Measurements from ENCODE around the gene OR7D2. TPM values are rescaled to one million over a fixed set of nuclear protein-coding genes. Genes with fewer than 3 reads are reported as not detected.

Gene OR7D2
- not detected for polyA plus RNA-seq (2013, experiment 1 of 4)
- 0.05 TPM for polyA plus RNA-seq (2013, experiment 2 of 4)
- polyA plus RNA-seq (2013, experiment 3 of 4) = not detected
- 0.12 TPM for polyA plus RNA-seq (2013, experiment 4 of 4)

- Histone ChIP-seq H3K27me3 (ENCODE audit: control insufficient read depth, insufficient read depth, low read length, poor library complexity, severe bottlenecking) (no peaks in the 10 kb centered on the region), H3K4me3 (ENCODE audit: insufficient read depth, low read depth, low read length) (no peak within 1 kb of the TSS), H3K4me1 (ENCODE audit: control insufficient read depth, insufficient read depth, low read length) (no peaks in the 10 kb centered on the region), H3K27ac (ENCODE audit: insufficient read depth, low read depth, low read length, poor library complexity, severe bottlenecking) (no peak within 1 kb of the TSS), H3K36me3 (ENCODE audit: control insufficient read depth, insufficient read depth, low read length) (no peaks in the 10 kb centered on the region), H3K9me3 (ENCODE audit: control insufficient read depth, low read length) (no peaks in the 10 kb centered on the region)
- WGBS, 2 experiments = 65% methylated on average over 4 of the region's 4 CpGs
Observed at GRCh38 chr19:9178901-9179300, at the start of gene OR7D2. Gene OR7D2, plus strand, starts transcription at chr19:9178979. Its CDS starts 6,803 bp downstream, at chr19:9185782.

GRCh38 chr19:9130965-9131364 lies 47.8 kb upstream of the OR7D2 start:
- no peaks in the 10 kb centered on the region for H3K36me3 ChIP-seq (ENCODE audit: control insufficient read depth, insufficient read depth, low read length)
- H3K27ac ChIP-seq (ENCODE audit: insufficient read depth, low read depth, low read length, poor library complexity, severe bottlenecking) = no peak overlapping the region
- no peak overlapping the region for H3K4me3 ChIP-seq (ENCODE audit: insufficient read depth, low read depth, low read length)
- H3K27me3 ChIP-seq (ENCODE audit: control insufficient read depth, insufficient read depth, low read length, poor library complexity, severe bottlenecking) = no peaks in the 10 kb centered on the region
- H3K9me3 ChIP-seq (ENCODE audit: control insufficient read depth, low read length) = no peaks in the 10 kb centered on the region
- no peaks in the 10 kb centered on the region for H3K4me1 ChIP-seq (ENCODE audit: control insufficient read depth, insufficient read depth, low read length)
- 77 to 88% methylated on average over 1 of the region's 1 CpG for WGBS, 2 experiments

GRCh38 chr19:9132422-9132821 lies 46.4 kb upstream of the OR7D2 start:
- no peak overlapping the region for H3K4me3 ChIP-seq (ENCODE audit: insufficient read depth, low read depth, low read length)
- no peaks in the 10 kb centered on the region for H3K27me3 ChIP-seq (ENCODE audit: control insufficient read depth, insufficient read depth, low read length, poor library complexity, severe bottlenecking)
- no peak overlapping the region for H3K27ac ChIP-seq (ENCODE audit: insufficient read depth, low read depth, low read length, poor library complexity, severe bottlenecking)
- H3K9me3 ChIP-seq (ENCODE audit: control insufficient read depth, low read length) = no peaks in the 10 kb centered on the region
- 72 to 73% methylated on average over 5 of the region's 5 CpGs for WGBS, 2 experiments
- H3K36me3 ChIP-seq (ENCODE audit: control insufficient read depth, insufficient read depth, low read length) = no peaks in the 10 kb centered on the region
- H3K4me1 ChIP-seq (ENCODE audit: control insufficient read depth, insufficient read depth, low read length) = no peaks in the 10 kb centered on the region

- H3K27me3 ChIP-seq (ENCODE audit: control insufficient read depth, insufficient read depth, low read length, poor library complexity, severe bottlenecking) = no peaks in the 10 kb centered on the region
- H3K36me3 ChIP-seq (ENCODE audit: control insufficient read depth, insufficient read depth, low read length) = peaks cover 11% of the 10 kb centered on the region
- WGBS, 2 experiments = 55% methylated on average over 7 of the region's 8 CpGs
- H3K4me1 ChIP-seq (ENCODE audit: control insufficient read depth, insufficient read depth, low read length) = no peaks in the 10 kb centered on the region
- H3K9me3 ChIP-seq (ENCODE audit: control insufficient read depth, low read length) = peaks cover 3% of the 10 kb centered on the region
- no peak overlapping the region for H3K27ac ChIP-seq (ENCODE audit: insufficient read depth, low read depth, low read length, poor library complexity, severe bottlenecking)
- H3K4me3 ChIP-seq (ENCODE audit: insufficient read depth, low read depth, low read length) = peak overlapping the region; percentile 89
Observed at GRCh38 chr19:9139609-9140158, 39.1 kb upstream of the OR7D2 start.

- Histone ChIP-seq H3K4me3 (ENCODE audit: insufficient read depth, low read depth, low read length) (peak within 1 kb of the TSS; percentile 89), H3K4me1 (ENCODE audit: control insufficient read depth, insufficient read depth, low read length) (no peaks in the 10 kb centered on the region), H3K27me3 (ENCODE audit: control insufficient read depth, insufficient read depth, low read length, poor library complexity, severe bottlenecking) (no peaks in the 10 kb centered on the region), H3K36me3 (ENCODE audit: control insufficient read depth, insufficient read depth, low read length) (peaks cover 14% of the 10 kb centered on the region), H3K9me3 (ENCODE audit: control insufficient read depth, low read length) (peaks cover 6% of the 10 kb centered on the region), H3K27ac (ENCODE audit: insufficient read depth, low read depth, low read length, poor library complexity, severe bottlenecking) (peak within 1 kb of the TSS; percentile 38)
- 0% methylated on average over 43 of the region's 43 CpGs for WGBS, 2 experiments
Observed at GRCh38 chr19:9140159-9140874, 38.5 kb upstream of the OR7D2 start, which contains the start of gene ZNF317. Gene ZNF317, plus strand, starts transcription at chr19:9140397. Its CDS starts 15,620 bp downstream, at chr19:9156017.

- Histone ChIP-seq H3K4me3 (ENCODE audit: insufficient read depth, low read depth, low read length) (no peak overlapping the region), H3K27ac (ENCODE audit: insufficient read depth, low read depth, low read length, poor library complexity, severe bottlenecking) (no peak overlapping the region), H3K27me3 (ENCODE audit: control insufficient read depth, insufficient read depth, low read length, poor library complexity, severe bottlenecking) (no peaks in the 10 kb centered on the region), H3K9me3 (ENCODE audit: control insufficient read depth, low read length) (peaks cover 12% of the 10 kb centered on the region), H3K4me1 (ENCODE audit: control insufficient read depth, insufficient read depth, low read length) (no peaks in the 10 kb centered on the region), H3K36me3 (ENCODE audit: control insufficient read depth, insufficient read depth, low read length) (peaks cover 35% of the 10 kb centered on the region)
- 90 to 94% methylated on average over 5 of the region's 5 CpGs for WGBS, 2 experiments
Observed at GRCh38 chr19:9144920-9145319, 33.9 kb upstream of the OR7D2 start.

GRCh38 chr19:9146882-9147281 lies 31.9 kb upstream of the OR7D2 start:
- H3K9me3 ChIP-seq (ENCODE audit: control insufficient read depth, low read length) = peaks cover 16% of the 10 kb centered on the region
- WGBS, 2 experiments = 84 to 100% methylated on average over 1 of the region's 1 CpG

GRCh38 chr19:9148697-9149096 lies 30.1 kb upstream of the OR7D2 start:
- H3K4me3 ChIP-seq (ENCODE audit: insufficient read depth, low read depth, low read length) = no peak overlapping the region
- H3K36me3 ChIP-seq (ENCODE audit: control insufficient read depth, insufficient read depth, low read length) = peaks cover 46% of the 10 kb centered on the region
- WGBS, 2 experiments = 94 to 95% methylated on average over 3 of the region's 3 CpGs
- no peaks in the 10 kb centered on the region for H3K4me1 ChIP-seq (ENCODE audit: control insufficient read depth, insufficient read depth, low read length)
- peaks cover 21% of the 10 kb centered on the region for H3K9me3 ChIP-seq (ENCODE audit: control insufficient read depth, low read length)
- no peak overlapping the region for H3K27ac ChIP-seq (ENCODE audit: insufficient read depth, low read depth, low read length, poor library complexity, severe bottlenecking)
- H3K27me3 ChIP-seq (ENCODE audit: control insufficient read depth, insufficient read depth, low read length, poor library complexity, severe bottlenecking) = no peaks in the 10 kb centered on the region

More at GRCh38 chr19:9146882-9147281, 31.9 kb upstream of the OR7D2 start:
- H3K27ac ChIP-seq (ENCODE audit: insufficient read depth, low read depth, low read length, poor library complexity, severe bottlenecking) = no peak overlapping the region
- H3K27me3 ChIP-seq (ENCODE audit: control insufficient read depth, insufficient read depth, low read length, poor library complexity, severe bottlenecking) = no peaks in the 10 kb centered on the region
- H3K4me3 ChIP-seq (ENCODE audit: insufficient read depth, low read depth, low read length) = no peak overlapping the region
- no peaks in the 10 kb centered on the region for H3K4me1 ChIP-seq (ENCODE audit: control insufficient read depth, insufficient read depth, low read length)
- H3K36me3 ChIP-seq (ENCODE audit: control insufficient read depth, insufficient read depth, low read length) = peaks cover 39% of the 10 kb centered on the region

- Histone ChIP-seq H3K9me3 (ENCODE audit: control insufficient read depth, low read length) (peaks cover 22% of the 10 kb centered on the region), H3K27ac (ENCODE audit: insufficient read depth, low read depth, low read length, poor library complexity, severe bottlenecking) (no peak overlapping the region), H3K27me3 (ENCODE audit: control insufficient read depth, insufficient read depth, low read length, poor library complexity, severe bottlenecking) (no peaks in the 10 kb centered on the region), H3K4me1 (ENCODE audit: control insufficient read depth, insufficient read depth, low read length) (no peaks in the 10 kb centered on the region), H3K4me3 (ENCODE audit: insufficient read depth, low read depth, low read length) (no peak overlapping the region), H3K36me3 (ENCODE audit: control insufficient read depth, insufficient read depth, low read length) (peaks cover 48% of the 10 kb centered on the region)
- 92 to 97% methylated on average over 4 of the region's 4 CpGs for WGBS, 2 experiments
Observed at GRCh38 chr19:9149997-9150396, 28.8 kb upstream of the OR7D2 start.

- Histone ChIP-seq H3K27me3 (ENCODE audit: control insufficient read depth, insufficient read depth, low read length, poor library complexity, severe bottlenecking) (no peaks in the 10 kb centered on the region), H3K4me3 (ENCODE audit: insufficient read depth, low read depth, low read length) (no peak overlapping the region), H3K27ac (ENCODE audit: insufficient read depth, low read depth, low read length, poor library complexity, severe bottlenecking) (no peak overlapping the region), H3K4me1 (ENCODE audit: control insufficient read depth, insufficient read depth, low read length) (no peaks in the 10 kb centered on the region), H3K9me3 (ENCODE audit: control insufficient read depth, low read length) (peaks cover 19% of the 10 kb centered on the region), H3K36me3 (ENCODE audit: control insufficient read depth, insufficient read depth, low read length) (peaks cover 48% of the 10 kb centered on the region)
- 95 to 97% methylated on average over 5 of the region's 5 CpGs for WGBS, 2 experiments
Observed at GRCh38 chr19:9150650-9151049, 28.1 kb upstream of the OR7D2 start.

Measured in ectodermal cell (in vitro differentiated cells).